Gastrocnemius medialis (tissue), 4 donors: ENCODE data around the gene SNCA.

Source experiments
- CTCF ChIP-seq, 5 experiments: fragments of 450-650 bp in 3 of 5; fragments of 200-600 bp in 2 of 5; sonication (generic) in 2 of 5; IDR thresholded peaks in 4 of 5; conservative IDR thresholded peaks in 1 of 5; 1 replicate in 4 of 5; 2 replicates in 1 of 5; pipeline ENCODE4 v1.5.1; 2016 to 2019; ENCODE audit warnings: antibody characterized with exemption in 5 of 5, mild to moderate bottlenecking in 3 of 5, moderate library complexity in 3 of 5
- POLR2A ChIP-seq, 2 donors: fragments of 450-650 bp; IDR thresholded peaks; one replicate each; pipeline ENCODE4 v1.6.1; 2017; ENCODE audit warnings: antibody characterized with exemption in 2 of 2, mild to moderate bottlenecking in 2 of 2, moderate library complexity in 2 of 2

- TF ChIP-seq CTCF (IDR thresholded peaks at IDR 0.05 in 4 of 5, conservative IDR thresholded peaks at IDR 0.05 in 1 of 5) = no peak
- no peak for TF ChIP-seq POLR2A (IDR thresholded peaks at IDR 0.05)
Observed at GRCh38 chr4:89746377-89746776, 90.6 kb downstream of the SNCA start.
